Activated CD4-positive, alpha-beta T cell treated with anti-CD3 and anti-CD28 coated beads for 4 hours (primary cell): Measurements from ENCODE around the gene HTR1A.

Experiments used
- DNase-seq, 2 donors: peaks; one replicate each; pipeline ENCODE4 v3.0.0-alpha.2; 2020

The HTR1A gene

DNA sequence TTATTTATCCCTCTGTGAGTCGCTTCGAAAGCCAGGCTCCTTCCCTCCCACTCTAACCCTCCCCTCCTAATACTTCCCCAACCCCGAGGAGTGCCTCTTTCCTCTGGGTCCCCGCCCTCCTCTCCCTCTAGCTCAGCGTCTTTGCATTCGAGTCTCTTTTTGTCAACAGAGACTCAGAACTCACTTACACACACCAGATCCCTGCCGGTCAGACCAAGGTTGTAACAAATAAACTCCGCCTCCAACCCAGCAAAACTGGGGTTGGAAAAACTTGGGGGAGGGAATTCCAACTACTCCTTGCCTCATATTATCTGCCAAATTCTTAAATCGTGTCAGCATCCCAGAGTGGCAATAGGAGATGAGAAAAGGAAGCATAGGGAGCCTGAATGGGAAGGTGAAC, at the start of gene HTR1A:
HTR1A (minus strand) TSS at position 167 of the 400 bp plus-strand sequence. CDS start 726 bp downstream, outside the sequence.
- DNase-seq = no peak

- DNase-seq = no peak
These were observed 41.7 kb upstream of the HTR1A start for GRCh38 chr5:64003966-64004365.

GRCh38 chr5:64000096-64000495, 37.9 kb upstream of the HTR1A start:
- DNase-seq = no peak

DNA sequence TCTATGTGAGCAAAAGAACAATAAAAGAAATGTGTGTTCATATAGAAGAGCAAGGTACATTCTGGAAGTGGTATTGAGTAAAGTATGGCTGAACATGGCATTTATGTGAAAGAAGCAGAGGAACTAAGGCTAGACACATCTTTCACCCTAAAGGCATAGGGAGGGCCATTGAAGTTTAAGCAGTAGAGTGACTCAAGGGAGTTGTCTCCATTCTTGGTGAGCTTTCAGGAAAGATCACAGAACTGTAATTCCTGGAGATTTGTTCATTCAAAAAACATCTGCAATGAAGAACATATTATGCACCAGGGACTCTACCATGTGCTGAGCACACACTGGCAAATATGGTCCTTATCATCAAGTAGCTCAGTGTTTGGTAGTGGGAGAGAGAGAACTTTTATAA, 24.8 kb upstream of the HTR1A start:
- DNase-seq = no peak

- DNase-seq = no peak
These were observed 19.6 kb upstream of the HTR1A start for GRCh38 chr5:63981864-63982263.

DNA sequence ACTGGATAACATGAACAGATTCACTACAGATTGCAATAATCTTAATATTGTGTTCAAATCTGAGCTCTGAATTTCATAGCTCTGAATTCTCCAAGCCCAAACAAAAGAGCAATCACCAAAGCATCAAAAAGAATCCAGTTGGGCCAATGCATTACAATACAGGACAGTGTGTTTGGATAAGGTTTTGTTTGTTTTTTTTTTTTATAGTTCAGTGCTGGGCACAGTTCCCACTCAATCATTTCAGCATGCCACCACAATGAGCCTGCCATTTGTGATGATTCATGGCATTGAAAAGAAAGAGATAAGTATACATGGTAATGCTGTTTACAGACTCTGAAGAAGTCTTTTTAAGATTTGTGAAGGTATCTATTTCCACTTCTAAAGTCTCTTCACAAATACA, 1.7 kb upstream of the HTR1A start:
- no peak for DNase-seq

- no peak for DNase-seq
These were observed 963 bp upstream of the HTR1A start for GRCh38 chr5:63963080-63963735.

GRCh38 chr5:63961598-63962161, 565 bp downstream of the HTR1A start:
- no peak for DNase-seq

DNA sequence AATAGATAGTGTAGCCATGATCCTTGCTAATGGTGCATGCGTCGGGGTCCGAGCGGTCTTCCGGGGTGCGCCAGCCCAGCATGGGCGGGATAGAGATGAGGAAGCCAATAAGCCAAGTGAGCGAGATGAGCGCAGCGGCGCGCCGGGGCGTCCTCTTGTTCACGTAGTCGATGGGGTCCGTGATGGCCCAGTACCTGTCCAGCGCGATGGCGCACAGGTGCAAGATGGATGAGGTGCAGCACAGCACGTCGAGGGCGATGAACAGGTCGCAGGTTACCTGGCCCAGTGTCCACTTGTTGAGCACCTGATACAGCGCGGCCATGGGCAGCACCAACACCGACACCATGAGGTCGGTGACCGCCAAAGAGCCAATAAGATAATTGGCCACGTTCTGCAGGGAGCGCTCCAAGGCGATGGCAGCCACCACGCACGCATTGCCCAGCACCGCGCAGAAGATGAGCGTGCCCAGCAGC, 1.1 kb downstream of the HTR1A start:
- DNase-seq = no peak

- DNase-seq = no peak
These were observed 1.6 kb downstream of the HTR1A start for GRCh38 chr5:63960646-63961045.

- DNase-seq = no peak
These were observed 2.9 kb downstream of the HTR1A start for GRCh38 chr5:63959177-63959982.

DNA sequence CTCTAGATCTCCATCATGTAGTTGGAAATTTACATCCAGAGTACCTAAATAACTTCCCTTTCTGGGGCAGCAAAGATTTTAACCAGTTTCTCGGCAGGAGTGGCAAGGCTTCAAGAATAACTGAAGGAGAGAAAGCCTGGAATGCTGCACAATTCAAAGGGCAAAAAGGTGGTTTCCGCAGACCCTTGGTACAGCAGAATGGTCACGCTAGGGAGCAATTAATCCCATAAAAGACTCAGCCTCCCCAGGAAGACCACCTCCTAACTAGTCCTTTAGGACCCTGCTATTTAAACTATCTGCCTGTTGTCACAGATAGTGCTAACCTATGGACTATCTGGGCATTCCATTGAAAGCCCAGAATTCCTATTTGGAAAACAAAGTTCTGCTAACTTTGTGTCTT, 3.6 kb downstream of the HTR1A start:
- DNase-seq = no peak

GRCh38 chr5:63957617-63958016, 4.6 kb downstream of the HTR1A start:
- DNase-seq = no peak

DNA sequence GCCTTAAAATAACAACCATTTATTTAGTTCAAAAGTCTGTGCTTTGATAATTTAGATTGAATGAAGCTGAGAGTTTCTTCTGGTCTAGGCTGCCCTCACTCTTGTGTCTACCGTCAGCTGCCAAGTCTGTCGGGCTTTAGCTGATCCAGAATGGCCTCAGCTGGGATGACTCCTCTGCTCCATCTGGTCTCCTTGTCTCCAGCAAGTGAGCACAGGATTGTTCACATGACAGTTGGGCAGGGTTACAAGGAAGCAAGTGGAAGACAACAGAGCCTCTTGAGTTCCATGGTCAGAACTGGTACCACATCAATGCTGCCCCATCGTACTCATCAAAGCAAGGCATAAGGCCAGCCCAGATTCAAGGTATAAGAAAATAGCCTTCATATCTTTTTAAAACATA, 9.0 kb downstream of the HTR1A start:
- DNase-seq = no peak

- no peak for DNase-seq
These were observed 27.1 kb downstream of the HTR1A start for GRCh38 chr5:63935103-63935502.

DNA sequence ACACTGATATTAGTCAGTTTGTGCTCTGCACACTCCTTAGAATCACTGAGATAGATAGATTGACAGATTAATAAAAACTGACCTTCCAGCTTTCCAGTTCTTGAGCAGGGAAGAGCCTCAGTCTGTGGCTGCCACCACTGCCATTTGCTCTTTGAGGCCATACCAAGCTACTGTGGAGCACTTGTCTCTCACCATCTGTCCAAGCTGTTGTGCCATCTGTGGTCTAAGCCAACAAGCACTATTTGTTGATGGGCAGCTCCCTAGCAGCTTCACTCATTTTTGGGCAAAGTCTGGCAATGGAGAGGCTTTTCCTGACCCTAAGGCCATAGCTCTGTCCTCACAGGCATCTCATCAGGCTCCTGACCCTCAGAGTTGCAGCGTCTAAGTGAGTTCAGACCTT, 30.4 kb downstream of the HTR1A start:
- no peak for DNase-seq

GRCh38 chr5:63928451-63928850, 33.8 kb downstream of the HTR1A start:
- no peak for DNase-seq

DNA sequence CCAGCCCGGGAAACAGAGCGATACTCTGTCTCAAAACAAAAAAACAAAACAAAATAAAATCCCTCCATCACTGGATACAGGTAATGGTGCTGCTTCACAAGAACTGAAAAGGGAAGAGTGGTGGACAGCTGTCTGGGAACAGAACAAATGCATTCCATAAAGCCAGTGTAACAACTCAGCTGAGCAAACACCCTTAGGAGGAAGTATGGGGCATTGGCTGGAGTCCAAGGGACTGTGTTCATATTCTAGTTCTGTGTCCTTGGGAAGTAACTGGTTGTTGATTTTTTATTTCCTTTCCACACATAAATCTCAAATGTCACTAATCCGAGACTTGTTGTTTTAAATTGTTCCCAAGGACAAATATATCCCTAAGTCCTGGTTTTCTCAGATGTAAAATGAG, 38.3 kb downstream of the HTR1A start:
- no peak for DNase-seq

- DNase-seq = no peak
These were observed 42.3 kb downstream of the HTR1A start for GRCh38 chr5:63919763-63920478.

- DNase-seq = no peak
These were observed 45.5 kb downstream of the HTR1A start for GRCh38 chr5:63916786-63917185.

DNA sequence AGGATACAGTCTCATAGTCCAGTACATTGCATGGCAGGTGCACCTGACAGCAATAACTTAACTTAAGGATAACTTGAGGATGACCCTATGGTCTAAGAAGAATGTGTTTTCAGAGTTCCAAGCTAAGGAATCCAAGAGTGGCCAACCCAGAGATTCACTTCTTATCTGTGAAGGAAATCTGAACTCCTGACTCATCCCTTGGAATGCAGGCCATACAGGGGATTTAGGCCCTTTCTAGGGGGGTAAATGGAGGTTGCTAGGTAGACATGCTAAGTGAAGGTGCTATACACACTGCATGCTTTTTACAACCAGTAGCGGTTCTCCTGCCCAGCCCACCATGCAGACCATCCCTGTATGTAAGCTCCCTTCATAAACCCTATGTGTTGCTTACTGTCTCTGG, 50.4 kb downstream of the HTR1A start:
- DNase-seq = no peak
